Activated CD4-positive, CD25-positive, alpha-beta regulatory T cell treated with anti-CD3 and anti-CD28 coated beads, Interleukin-2, amount 50 U/mL, for 72 hours (primary cell): Measurements from ENCODE around the gene EBLN2.
"Not testable (repeated sequence)": the region's sequence is repeated elsewhere in the genome, so short reads cannot be mapped to it uniquely, and the experiment has no call there.

Source experiments
- DNase-seq: peaks from one replicate; pipeline ENCODE4 v3.0.0; 2021

Gene EBLN2

GRCh38 chr3:73066243-73066642, 4.8 kb downstream of the EBLN2 start:
- not testable (repeated sequence) for DNase-seq

- DNase-seq, result no peak
These were observed 7.0 kb downstream of the EBLN2 start for GRCh38 chr3:73068419-73068818.

GRCh38 chr3:73069187-73069586, 7.7 kb downstream of the EBLN2 start:
- DNase-seq, result no peak

- no peak for DNase-seq
These were observed 8.5 kb downstream of the EBLN2 start for GRCh38 chr3:73069775-73070444.

GRCh38 chr3:73070675-73071575, 9.5 kb downstream of the EBLN2 start:
- no peak for DNase-seq

GRCh38 chr3:73071952-73072351, 10.5 kb downstream of the EBLN2 start:
- no peak for DNase-seq

- no peak for DNase-seq
These were observed 11.2 kb downstream of the EBLN2 start for GRCh38 chr3:73072634-73073033.

- no peak for DNase-seq
These were observed 11.7 kb downstream of the EBLN2 start for GRCh38 chr3:73073091-73073707.

GRCh38 chr3:73074781-73075180, 13.3 kb downstream of the EBLN2 start:
- no peak for DNase-seq

- DNase-seq, result no peak
These were observed 18.9 kb downstream of the EBLN2 start for GRCh38 chr3:73080216-73080966.

- no peak for DNase-seq
These were observed 19.7 kb downstream of the EBLN2 start for GRCh38 chr3:73081140-73081539.

GRCh38 chr3:73084170-73084569, 22.7 kb downstream of the EBLN2 start:
- DNase-seq, result no peak

GRCh38 chr3:73086071-73086494, 24.6 kb downstream of the EBLN2 start:
- DNase-seq, result peak; percentile 50

GRCh38 chr3:73094129-73094528, 32.7 kb downstream of the EBLN2 start:
- DNase-seq, result no peak

- no peak for DNase-seq
These were observed 33.5 kb downstream of the EBLN2 start for GRCh38 chr3:73094951-73095350.

- no peak for DNase-seq
These were observed 34.7 kb downstream of the EBLN2 start for GRCh38 chr3:73096169-73096568.

GRCh38 chr3:73098026-73098425, 36.6 kb downstream of the EBLN2 start:
- no peak for DNase-seq

GRCh38 chr3:73098873-73099272, 37.4 kb downstream of the EBLN2 start:
- no peak for DNase-seq

GRCh38 chr3:73100741-73101559, 39.5 kb downstream of the EBLN2 start:
- DNase-seq, result peak; percentile 77

- DNase-seq, result no peak
These were observed 40.4 kb downstream of the EBLN2 start for GRCh38 chr3:73101881-73102280.

- DNase-seq, result no peak
These were observed 45.8 kb downstream of the EBLN2 start for GRCh38 chr3:73107215-73107614.

- DNase-seq, result no peak
These were observed 46.3 kb downstream of the EBLN2 start for GRCh38 chr3:73107676-73108187.
